Cardiac muscle cell (in vitro differentiated cells and primary cell): Measurements from ENCODE around the gene KLF15. TPM values are rescaled to one million over a fixed set of nuclear protein-coding genes. Genes with fewer than 3 reads are reported as not detected.
A peak's percentile ranks its signal among the peaks of the same experiment; 100 is the strongest.

Experiments used
- DNase-seq, 2 donors: peaks; one replicate each; pipeline versions ENCODE4 v3.0.0 to v3.0.0-alpha.2; 2010 to 2017; ENCODE audit warnings: low read depth in 1 of 2, low spot score in 1 of 2
- H3K27ac ChIP-seq: fragments of 200-600 bp; sonication (generic); 2 replicates; pipeline ENCODE4 v1.5.1; 2016
- H3K27me3 ChIP-seq: fragments of 200-600 bp; sonication (generic); 2 replicates; pipeline ENCODE4 v1.6.0; 2016; ENCODE audit warnings: control low read depth
- H3K36me3 ChIP-seq: fragments of 200-600 bp; sonication (generic); 2 replicates; pipeline ENCODE4 v1.5.1; 2016; ENCODE audit warnings: control low read depth
- H3K4me1 ChIP-seq: fragments of 200-600 bp; sonication (generic); 2 replicates; pipeline ENCODE4 v1.8.1; 2017; ENCODE audit warnings: low read depth, mild to moderate bottlenecking, mixed run types
- H3K4me3 ChIP-seq: fragments of 200-600 bp; sonication (generic); 2 replicates; pipeline ENCODE4 v1.5.1; 2016; ENCODE audit warnings: mild to moderate bottlenecking
- H3K9me3 ChIP-seq: fragments of 200-600 bp; sonication (generic); 2 replicates; pipeline ENCODE4 v1.5.1; 2017; ENCODE audit warnings: low read depth, mild to moderate bottlenecking, control low read depth
- CTCF ChIP-seq: IDR thresholded peaks from 2 replicates; pipeline ENCODE4 v1.5.1; 2012; ENCODE audit warnings: low read depth, mild to moderate bottlenecking, low read length
- polyA plus RNA-seq: library from polyadenylated mRNA; unstranded; fragments of >200 nt; fragmentation: Nextera tagmentation; extraction: Ambion mirVana; gene quantifications from 2 replicates; pipeline ENCODE4 v1.2.1, GENCODE V29; 2016
- total RNA-seq: library from RNA; depleted of rRNA; stranded (reverse); fragments of >200 nt; gene quantifications from 2 replicates; pipeline ENCODE4 v1.2.3, GENCODE V29; 2016

Gene KLF15
- total and polyA plus RNA-seq, 2 experiments from 2014 or later = 0.75 to 16.5 TPM

GRCh38 chr3:126293370-126294082, 63.7 kb downstream of the KLF15 start:
- no peaks in the 10 kb centered on the region for H3K9me3 ChIP-seq
- no peaks in the 10 kb centered on the region for H3K4me1 ChIP-seq
- H3K36me3 ChIP-seq = no peaks in the 10 kb centered on the region
- no peak overlapping the region for H3K4me3 ChIP-seq
- no peak overlapping the region for H3K27ac ChIP-seq
- no peak for TF ChIP-seq CTCF
- DNase-seq = peak in 1 of 2 donors; percentile 68
- peaks cover 6% of the 10 kb centered on the region for H3K27me3 ChIP-seq

Other genes with a start within 250 kb of the KLF15 start
- gene ALDH1L1, start 176.8 kb downstream of the KLF15 start, total RNA-seq = 1.3 and 2.6 TPM in 2 replicates
- 0.98 and 4.0 TPM in 2 replicates for gene ALDH1L1, start 176.8 kb downstream of the KLF15 start, polyA plus RNA-seq
- not detected in 2 replicates for gene CFAP100, start 37.5 kb upstream of the KLF15 start, total RNA-seq
- gene CFAP100, start 37.5 kb upstream of the KLF15 start, polyA plus RNA-seq = 0.09 TPM in 1 of 2 replicates, not detected in the other
- 34.3 and 56.3 TPM in 2 replicates for gene ZXDC, start 118.5 kb upstream of the KLF15 start, total RNA-seq
- 40.4 and 46.3 TPM in 2 replicates for gene ZXDC, start 118.5 kb upstream of the KLF15 start, polyA plus RNA-seq
- not detected in 2 replicates for gene UROC1, start 160.4 kb upstream of the KLF15 start, total RNA-seq
- not detected in 2 replicates for gene UROC1, start 160.4 kb upstream of the KLF15 start, polyA plus RNA-seq
- gene CHST13, start 166.7 kb upstream of the KLF15 start, total RNA-seq = 0.67 and 0.89 TPM in 2 replicates
- 1.8 and 1.9 TPM in 2 replicates for gene CHST13, start 166.7 kb upstream of the KLF15 start, polyA plus RNA-seq
- gene C3orf22, start 201.5 kb upstream of the KLF15 start, total RNA-seq = not detected in 2 replicates
- gene C3orf22, start 201.5 kb upstream of the KLF15 start, polyA plus RNA-seq = not detected in 2 replicates